ENCODE measurements around the gene EPB41L4A.
"Not testable (repeated sequence)": the region's sequence is repeated elsewhere in the genome, so short reads cannot be mapped to it uniquely, and the experiment has no call there.

The EPB41L4A gene

DNA sequence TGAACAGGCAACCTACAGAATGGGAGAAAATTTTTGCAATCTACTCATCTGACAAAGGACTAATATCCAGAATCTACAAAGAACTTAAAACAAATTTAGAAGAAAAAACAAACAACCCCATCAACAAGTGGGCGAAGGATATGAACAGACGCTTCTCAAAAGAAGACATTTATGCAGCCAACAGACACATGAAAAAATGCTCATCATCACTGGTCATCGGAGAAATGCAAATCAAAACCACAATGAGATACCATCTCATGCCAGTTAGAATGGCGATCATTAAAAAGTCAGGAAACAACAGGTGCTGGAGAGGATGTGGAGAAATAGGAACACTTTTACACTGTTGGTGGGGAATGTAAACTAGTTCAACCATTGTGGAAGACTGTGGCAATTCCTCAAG, 23.8 kb downstream of the EPB41L4A start:
- H3K9me3 ChIP-seq (ENCODE audit: control insufficient read depth, low read length); H2BK120ac ChIP-seq (ENCODE audit: low read depth, low read length); H2BK12ac ChIP-seq (ENCODE audit: low read length in 2 of 2); H2BK15ac ChIP-seq (ENCODE audit: low read depth, poor library complexity, severe bottlenecking); H4K8ac ChIP-seq (ENCODE audit: low read length); H3K4ac ChIP-seq (ENCODE audit: low read depth in 1 of 2, low read length in 2 of 2); H3K27ac ChIP-seq (ENCODE audit: low read length, poor library complexity, severe bottlenecking); H3K9ac ChIP-seq (ENCODE audit: low read length); H3K36me3 ChIP-seq (ENCODE audit: control insufficient read depth in 1 of 2, insufficient read depth in 2 of 2, low read depth in 1 of 2, low read length in 2 of 2); H2AFZ ChIP-seq (ENCODE audit: low read depth, low read length); H2BK5ac ChIP-seq (ENCODE audit: low read depth, low read length, poor library complexity, severe bottlenecking); H3K4me2 ChIP-seq (ENCODE audit: low read length, poor library complexity, severe bottlenecking); H3K27me3 ChIP-seq (ENCODE audit: control insufficient read depth in 1 of 2, insufficient read depth in 1 of 2, low read length in 2 of 2); H3K4me1 ChIP-seq (ENCODE audit: control insufficient read depth, insufficient read depth, low read depth, low read length); DNase-seq; H3K14ac ChIP-seq (ENCODE audit: low read length in 2 of 2); H3K23ac ChIP-seq (ENCODE audit: low read length in 2 of 2); H3K79me1 ChIP-seq (replicated peaks; ENCODE audit: low read length, poor library complexity, severe bottlenecking); H4K91ac ChIP-seq (ENCODE audit: low read length); H3K18ac ChIP-seq (ENCODE audit: low read depth in 1 of 2, low read length in 2 of 2); H3K4me3 ChIP-seq (ENCODE audit: insufficient read depth in 1 of 2, low read depth in 1 of 2, low read length in 2 of 2); H2AK5ac ChIP-seq (ENCODE audit: low read length, severe bottlenecking): not testable (repeated sequence)
- 100% methylated on average over 1 of the region's 4 CpGs for WGBS

DNA sequence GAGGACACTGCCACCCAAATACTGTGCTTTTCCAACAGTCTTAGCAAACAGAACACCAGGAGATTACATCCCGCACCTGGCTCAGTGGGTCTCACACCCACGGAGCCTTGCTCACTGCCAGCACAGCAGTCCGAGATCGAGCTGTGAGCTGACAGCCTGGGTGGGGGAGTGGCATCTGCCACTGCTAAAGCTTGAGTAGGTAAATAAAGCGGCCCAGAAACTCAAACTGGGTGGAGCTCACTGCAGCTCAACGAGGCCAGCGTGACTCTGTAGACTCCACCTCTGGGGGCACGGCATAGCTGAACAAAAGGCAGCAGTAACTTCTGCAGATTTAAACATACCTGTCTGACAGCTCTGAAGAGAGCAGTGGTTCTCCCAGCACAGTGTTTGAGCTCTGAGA, 28.8 kb downstream of the EPB41L4A start:
- Histone ChIP-seq H3K4me2 (ENCODE audit: low read length, poor library complexity, severe bottlenecking) (no peak overlapping the region), H3K4ac (ENCODE audit: low read depth in 1 of 2, low read length in 2 of 2) (no peak overlapping the region), H2BK15ac (ENCODE audit: low read depth, poor library complexity, severe bottlenecking) (no peak overlapping the region), H4K8ac (ENCODE audit: low read length) (no peak overlapping the region), H2BK12ac (ENCODE audit: low read length in 2 of 2) (no peak overlapping the region), H3K14ac (ENCODE audit: low read length in 2 of 2) (no peak overlapping the region), H3K23ac (ENCODE audit: low read length in 2 of 2) (no peak overlapping the region), H2BK120ac (ENCODE audit: low read depth, low read length) (no peak overlapping the region), H3K27ac (ENCODE audit: low read length, poor library complexity, severe bottlenecking) (no peak overlapping the region), H3K36me3 (ENCODE audit: control insufficient read depth in 1 of 2, insufficient read depth in 2 of 2, low read depth in 1 of 2, low read length in 2 of 2) (no peaks in the 10 kb centered on the region), H3K4me1 (ENCODE audit: control insufficient read depth, insufficient read depth, low read depth, low read length) (no peaks in the 10 kb centered on the region), H4K91ac (ENCODE audit: low read length) (no peak overlapping the region), H2BK5ac (ENCODE audit: low read depth, low read length, poor library complexity, severe bottlenecking) (no peak overlapping the region), H3K9me3 (ENCODE audit: control insufficient read depth, low read length) (no peaks in the 10 kb centered on the region), H3K9ac (ENCODE audit: low read length) (no peak overlapping the region), H2AK5ac (ENCODE audit: low read length, severe bottlenecking) (no peak overlapping the region), H3K79me1 (replicated peaks; ENCODE audit: low read length, poor library complexity, severe bottlenecking) (no peaks in the 10 kb centered on the region), H3K27me3 (ENCODE audit: control insufficient read depth in 1 of 2, insufficient read depth in 1 of 2, low read length in 2 of 2) (no peaks in the 10 kb centered on the region), H2AFZ (ENCODE audit: low read depth, low read length) (no peak overlapping the region), H3K18ac (ENCODE audit: low read depth in 1 of 2, low read length in 2 of 2) (no peak overlapping the region), H3K4me3 (ENCODE audit: insufficient read depth in 1 of 2, low read depth in 1 of 2, low read length in 2 of 2) (no peak overlapping the region)
- DNase-seq: no peak
- 75% methylated on average over 8 of the region's 8 CpGs for WGBS

DNA sequence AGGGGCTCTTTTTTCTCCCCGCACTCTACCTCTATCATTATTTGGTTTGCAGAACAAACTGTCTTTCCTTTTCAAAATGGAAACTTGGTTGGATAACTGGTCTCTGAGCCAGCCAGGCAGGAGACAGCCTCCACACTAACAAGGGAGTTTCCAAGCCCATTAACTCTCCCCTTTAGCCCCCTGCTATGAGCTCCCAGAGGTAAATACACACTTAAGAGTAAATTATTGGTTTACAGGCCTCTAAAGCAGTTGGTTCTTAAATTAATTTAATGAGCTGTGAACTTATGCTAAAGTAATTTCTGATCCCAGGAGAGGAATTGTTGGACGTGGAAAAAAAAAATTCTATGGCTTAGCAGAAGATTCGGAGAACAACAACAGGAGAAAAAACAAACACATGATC, 30.3 kb downstream of the EPB41L4A start:
- Histone ChIP-seq H3K79me1 (replicated peaks; ENCODE audit: low read length, poor library complexity, severe bottlenecking) (no peaks in the 10 kb centered on the region), H2BK15ac (ENCODE audit: low read depth, poor library complexity, severe bottlenecking) (no peak overlapping the region), H3K9me3 (ENCODE audit: control insufficient read depth, low read length) (no peaks in the 10 kb centered on the region), H3K23ac (ENCODE audit: low read length in 2 of 2) (no peak overlapping the region), H3K27ac (ENCODE audit: low read length, poor library complexity, severe bottlenecking) (no peak overlapping the region), H2BK120ac (ENCODE audit: low read depth, low read length) (no peak overlapping the region), H2BK12ac (ENCODE audit: low read length in 2 of 2) (no peak overlapping the region), H3K14ac (ENCODE audit: low read length in 2 of 2) (no peak overlapping the region), H2AK5ac (ENCODE audit: low read length, severe bottlenecking) (no peak overlapping the region), H3K4me1 (ENCODE audit: control insufficient read depth, insufficient read depth, low read depth, low read length) (no peaks in the 10 kb centered on the region), H3K4ac (ENCODE audit: low read depth in 1 of 2, low read length in 2 of 2) (no peak overlapping the region), H3K36me3 (ENCODE audit: control insufficient read depth in 1 of 2, insufficient read depth in 2 of 2, low read depth in 1 of 2, low read length in 2 of 2) (no peaks in the 10 kb centered on the region), H4K91ac (ENCODE audit: low read length) (no peak overlapping the region), H3K18ac (ENCODE audit: low read depth in 1 of 2, low read length in 2 of 2) (no peak overlapping the region), H3K27me3 (ENCODE audit: control insufficient read depth in 1 of 2, insufficient read depth in 1 of 2, low read length in 2 of 2) (no peaks in the 10 kb centered on the region), H3K4me2 (ENCODE audit: low read length, poor library complexity, severe bottlenecking) (no peak overlapping the region), H2BK5ac (ENCODE audit: low read depth, low read length, poor library complexity, severe bottlenecking) (no peak overlapping the region), H4K8ac (ENCODE audit: low read length) (no peak overlapping the region), H3K9ac (ENCODE audit: low read length) (no peak overlapping the region), H3K4me3 (ENCODE audit: insufficient read depth in 1 of 2, low read depth in 1 of 2, low read length in 2 of 2) (no peak overlapping the region), H2AFZ (ENCODE audit: low read depth, low read length) (no peak overlapping the region)
- WGBS: 80% methylated on average over 2 of the region's 3 CpGs
- DNase-seq: no peak

DNA sequence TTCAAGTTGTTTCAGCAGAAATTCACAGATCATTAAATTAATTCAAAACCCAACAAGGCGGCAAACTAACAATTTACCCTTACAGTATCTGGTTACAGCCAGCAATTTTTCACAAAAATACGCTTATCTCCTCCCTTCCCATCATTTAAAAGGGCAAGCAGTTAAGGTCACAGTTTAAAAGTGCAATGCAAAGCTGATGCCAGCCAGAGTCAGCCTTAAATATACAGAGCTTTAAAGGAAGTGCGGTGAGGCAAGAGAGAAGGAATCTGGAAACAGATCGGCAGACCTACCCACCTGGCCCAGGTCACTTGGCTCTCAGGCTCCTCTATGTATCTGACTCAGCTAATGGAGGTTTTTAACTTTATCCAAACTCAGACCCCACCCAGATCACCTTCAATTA, 31.0 kb downstream of the EPB41L4A start:
- Histone ChIP-seq H2BK5ac (ENCODE audit: low read depth, low read length, poor library complexity, severe bottlenecking) (no peak overlapping the region), H2AK5ac (ENCODE audit: low read length, severe bottlenecking) (no peak overlapping the region), H2BK120ac (ENCODE audit: low read depth, low read length) (no peak overlapping the region), H3K27ac (ENCODE audit: low read length, poor library complexity, severe bottlenecking) (no peak overlapping the region), H3K9me3 (ENCODE audit: control insufficient read depth, low read length) (no peaks in the 10 kb centered on the region), H2BK15ac (ENCODE audit: low read depth, poor library complexity, severe bottlenecking) (no peak overlapping the region), H3K4ac (ENCODE audit: low read depth in 1 of 2, low read length in 2 of 2) (no peak overlapping the region), H4K8ac (ENCODE audit: low read length) (no peak overlapping the region), H3K27me3 (ENCODE audit: control insufficient read depth in 1 of 2, insufficient read depth in 1 of 2, low read length in 2 of 2) (no peaks in the 10 kb centered on the region), H2BK12ac (ENCODE audit: low read length in 2 of 2) (no peak overlapping the region), H2AFZ (ENCODE audit: low read depth, low read length) (no peak overlapping the region), H3K23ac (ENCODE audit: low read length in 2 of 2) (no peak overlapping the region), H3K18ac (ENCODE audit: low read depth in 1 of 2, low read length in 2 of 2) (no peak overlapping the region), H3K4me2 (ENCODE audit: low read length, poor library complexity, severe bottlenecking) (no peak overlapping the region), H3K36me3 (ENCODE audit: control insufficient read depth in 1 of 2, insufficient read depth in 2 of 2, low read depth in 1 of 2, low read length in 2 of 2) (no peaks in the 10 kb centered on the region), H3K79me1 (replicated peaks; ENCODE audit: low read length, poor library complexity, severe bottlenecking) (no peaks in the 10 kb centered on the region), H3K4me3 (ENCODE audit: insufficient read depth in 1 of 2, low read depth in 1 of 2, low read length in 2 of 2) (no peak overlapping the region), H4K91ac (ENCODE audit: low read length) (no peak overlapping the region), H3K4me1 (ENCODE audit: control insufficient read depth, insufficient read depth, low read depth, low read length) (no peaks in the 10 kb centered on the region), H3K9ac (ENCODE audit: low read length) (no peak overlapping the region), H3K14ac (ENCODE audit: low read length in 2 of 2) (no peak overlapping the region)
- 66% methylated on average over 4 of the region's 4 CpGs for WGBS
- DNase-seq: no peak

All from mesenchymal stem cell (in vitro differentiated cells and primary cell).